GM23248 (cell line): ENCODE measurements around the gene PPP1R12B.

Source experiments
- EZH2 ChIP-seq: fragments of 200-600 bp; sonication (generic); IDR thresholded peaks from 2 replicates; pipeline ENCODE4 v1.6.1; 2018; ENCODE audit warnings: antibody characterized with exemption, mild to moderate bottlenecking; ENCODE audit not compliant: insufficient read depth, poor library complexity, severe bottlenecking
- EZH2phosphoT487 ChIP-seq: fragments of 200-600 bp; sonication (generic); IDR thresholded peaks from 2 replicates; pipeline ENCODE4 v1.6.1; 2018; ENCODE audit warnings: antibody characterized with exemption, moderate library complexity, mild to moderate bottlenecking, low read depth; ENCODE audit not compliant: insufficient read depth

GRCh38 chr1:202438393-202439174 is 90.1 kb downstream of the PPP1R12B start:
- TF ChIP-seq EZH2 (no peak), EZH2phosphoT487 (no peak)
